ENCODE results near the gene TIMM21. TPM values are rescaled to one million over a fixed set of nuclear protein-coding genes. Genes with fewer than 3 reads are reported as not detected.

TIMM21 gene
- total and polyA plus RNA-seq, 9 of the 15 experiments (the other 6 are each of a cell fraction or from before 2014, with no cell fraction given) = 54.7 to 229 (median 83.3) TPM

DNA sequence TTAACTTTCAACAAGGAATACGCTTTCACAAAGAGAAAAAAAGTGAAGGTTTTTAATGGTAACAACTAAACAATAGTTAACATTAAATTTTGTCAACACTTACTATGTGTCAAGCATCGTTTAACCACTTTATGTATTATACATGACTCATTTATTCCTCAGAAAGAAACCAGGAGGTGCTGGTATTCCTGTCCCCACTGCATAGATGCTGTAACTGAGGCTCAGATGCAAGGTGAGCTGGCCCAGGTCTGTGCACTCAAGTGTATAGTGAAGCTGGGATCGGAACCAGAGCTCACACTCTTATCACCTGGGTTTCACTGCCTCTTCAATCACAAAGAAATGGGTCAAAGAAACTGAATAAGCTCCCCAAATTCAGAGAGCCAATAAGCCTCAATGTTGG, 17.2 kb upstream of the TIMM21 start:
- Histone ChIP-seq H3K4me2 (ENCODE audit: insufficient read depth, low read length) (no peak overlapping the region), H3K9ac (ENCODE audit: insufficient read depth in 1 of 2, low read depth in 2 of 2, low read length in 2 of 2) (no peak overlapping the region), H3K9me3 (replicated peaks; ENCODE audit: control insufficient read depth, insufficient read depth, low read depth, low read length) (no peaks in the 10 kb centered on the region), H3K79me2 (ENCODE audit: control insufficient read depth, insufficient read depth, low read length) (no peaks in the 10 kb centered on the region), H3K4me1 (replicated peaks in 1 of 2; ENCODE audit: control insufficient read depth in 2 of 2, insufficient read depth in 2 of 2, low read length in 2 of 2) (no peaks in the 10 kb centered on the region; a peak in 1 of 5 replicates), H3K36me3 (ENCODE audit: control insufficient read depth, insufficient read depth, low read length) (no peaks in the 10 kb centered on the region), H2AFZ (ENCODE audit: low read depth, low read length) (no peak overlapping the region), H3K27me3 (ENCODE audit: control insufficient read depth in 2 of 2, insufficient read depth in 2 of 2, low read length in 2 of 2) (peaks cover 3 to 11% of the 10 kb centered on the region in 2 experiments; a peak in 3 of 5 replicates), H3K4me3 (no peak overlapping the region), H3K9me1 (ENCODE audit: control insufficient read depth, insufficient read depth, low read length) (no peaks in the 10 kb centered on the region), H3K27ac (ENCODE audit: extremely low read depth, low read depth, low read length) (no peak overlapping the region), H4K20me1 (replicated peaks; ENCODE audit: control insufficient read depth, insufficient read depth, low read length) (no peaks in the 10 kb centered on the region)
- in situ Hi-C loops (cut with MboI) = no loop called here
- no peak for ATAC-seq
- TF ChIP-seq ZNF507 (tag; conservative IDR thresholded peaks at IDR 0.05) = no peak
- TF ChIP-seq ASH1L (IDR thresholded peaks at IDR 0.05; ENCODE audit: borderline replicate concordance, low read depth, partially characterized antibody) = no peak
- TF ChIP-seq, protein P1, sequence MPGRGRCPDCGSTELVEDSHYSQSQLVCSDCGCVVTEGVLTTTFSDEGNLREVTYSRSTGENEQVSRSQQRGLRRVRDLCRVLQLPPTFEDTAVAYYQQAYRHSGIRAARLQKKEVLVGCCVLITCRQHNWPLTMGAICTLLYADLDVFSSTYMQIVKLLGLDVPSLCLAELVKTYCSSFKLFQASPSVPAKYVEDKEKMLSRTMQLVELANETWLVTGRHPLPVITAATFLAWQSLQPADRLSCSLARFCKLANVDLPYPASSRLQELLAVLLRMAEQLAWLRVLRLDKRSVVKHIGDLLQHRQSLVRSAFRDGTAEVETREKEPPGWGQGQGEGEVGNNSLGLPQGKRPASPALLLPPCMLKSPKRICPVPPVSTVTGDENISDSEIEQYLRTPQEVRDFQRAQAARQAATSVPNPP (IDR thresholded peaks at IDR 0.05; ENCODE audit: borderline replicate concordance, insufficient read depth, insufficient read length) = no peak
- no peak for TF ChIP-seq SLC30A9 (CRISPR knock-in tag; IDR thresholded peaks at IDR 0.05)
- no peak for TF ChIP-seq BCOR (IDR thresholded peaks at IDR 0.05)
- no peak for TF ChIP-seq OTX1 (CRISPR knock-in tag; IDR thresholded peaks at IDR 0.05)
- TF ChIP-seq, protein P2, sequence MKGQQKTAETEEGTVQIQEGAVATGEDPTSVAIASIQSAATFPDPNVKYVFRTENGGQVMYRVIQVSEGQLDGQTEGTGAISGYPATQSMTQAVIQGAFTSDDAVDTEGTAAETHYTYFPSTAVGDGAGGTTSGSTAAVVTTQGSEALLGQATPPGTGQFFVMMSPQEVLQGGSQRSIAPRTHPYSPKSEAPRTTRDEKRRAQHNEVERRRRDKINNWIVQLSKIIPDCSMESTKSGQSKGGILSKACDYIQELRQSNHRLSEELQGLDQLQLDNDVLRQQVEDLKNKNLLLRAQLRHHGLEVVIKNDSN (CRISPR knock-in tag; IDR thresholded peaks at IDR 0.05) = no peak
- no peak for TF ChIP-seq CBFA2T3 (IDR thresholded peaks at IDR 0.05)
- no peak for TF ChIP-seq CREM (IDR thresholded peaks at IDR 0.05; ENCODE audit: low read depth)
- TF ChIP-seq SRSF7 (optimal IDR thresholded peaks at IDR 0.05; ENCODE audit: low read depth, low read length) = no peak
- TF ChIP-seq KLF13 (tag; IDR thresholded peaks at IDR 0.05; ENCODE audit: borderline replicate concordance, low read depth) = no peak
- TF ChIP-seq U2AF1 (optimal IDR thresholded peaks at IDR 0.05; ENCODE audit: low read depth, low read length) = no peak
- TF ChIP-seq ZNF584 (CRISPR knock-in tag; IDR thresholded peaks at IDR 0.05; ENCODE audit: low read depth) = no peak
- TF ChIP-seq FIP1L1 (IDR thresholded peaks at IDR 0.05; ENCODE audit: low read depth, low read length, poor library complexity, severe bottlenecking) = no peak
- no peak for TF ChIP-seq CHD1 (IDR thresholded peaks at IDR 0.05; ENCODE audit: low read length)
- TF ChIP-seq POLR2AphosphoS5 (IDR thresholded peaks at IDR 0.05; ENCODE audit: control insufficient read depth, insufficient read depth, low read depth, low read length) = no peak
- TF ChIP-seq, protein P3, sequence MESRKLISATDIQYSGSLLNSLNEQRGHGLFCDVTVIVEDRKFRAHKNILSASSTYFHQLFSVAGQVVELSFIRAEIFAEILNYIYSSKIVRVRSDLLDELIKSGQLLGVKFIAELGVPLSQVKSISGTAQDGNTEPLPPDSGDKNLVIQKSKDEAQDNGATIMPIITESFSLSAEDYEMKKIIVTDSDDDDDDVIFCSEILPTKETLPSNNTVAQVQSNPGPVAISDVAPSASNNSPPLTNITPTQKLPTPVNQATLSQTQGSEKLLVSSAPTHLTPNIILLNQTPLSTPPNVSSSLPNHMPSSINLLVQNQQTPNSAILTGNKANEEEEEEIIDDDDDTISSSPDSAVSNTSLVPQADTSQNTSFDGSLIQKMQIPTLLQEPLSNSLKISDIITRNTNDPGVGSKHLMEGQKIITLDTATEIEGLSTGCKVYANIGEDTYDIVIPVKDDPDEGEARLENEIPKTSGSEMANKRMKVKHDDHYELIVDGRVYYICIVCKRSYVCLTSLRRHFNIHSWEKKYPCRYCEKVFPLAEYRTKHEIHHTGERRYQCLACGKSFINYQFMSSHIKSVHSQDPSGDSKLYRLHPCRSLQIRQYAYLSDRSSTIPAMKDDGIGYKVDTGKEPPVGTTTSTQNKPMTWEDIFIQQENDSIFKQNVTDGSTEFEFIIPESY (CRISPR knock-in tag; IDR thresholded peaks at IDR 0.05) = no peak
- ChIA-PET POLR2A (no interaction called here), CTCF (ENCODE audit: low intra/inter-chr PET ratio) (no interaction called here)
- no peak for FAIRE-seq
- intact Hi-C loops (cut with micrococcal nuclease) = no loop called here
- WGBS (ENCODE audit: insufficient coverage, low coverage, missing lambda C conversion rate) = 13% methylated on average over 2 of the region's 3 CpGs
- no TSS peak for BruUV-seq (replicated peaks)
- DNase-seq (ENCODE audit: extremely low read depth in 1 of 4, low spot score in 3 of 4) = no peak

Measured in K562 (cell line).